GM12864 (cell line): ENCODE results near the gene ADAMTS4.

ENCODE experiments used
- DNase-seq: peaks from one replicate; pipeline ENCODE4 v3.0.0-alpha.2; 2011; ENCODE audit warnings: low read depth
- H3K4me3 ChIP-seq: 2 replicates; pipeline ENCODE4 v1.5.1; 2011; ENCODE audit warnings: mild to moderate bottlenecking, low read depth, low read length, control low read depth
- TF ChIP-seq, protein P1 (sequence below): IDR thresholded peaks from 2 replicates; pipeline ENCODE4 v1.5.1; 2011; ENCODE audit warnings: low read depth, mild to moderate bottlenecking, moderate library complexity, low read length, control low read depth, inconsistent platforms; ENCODE audit errors: missing control alignments

ADAMTS4 gene

DNA sequence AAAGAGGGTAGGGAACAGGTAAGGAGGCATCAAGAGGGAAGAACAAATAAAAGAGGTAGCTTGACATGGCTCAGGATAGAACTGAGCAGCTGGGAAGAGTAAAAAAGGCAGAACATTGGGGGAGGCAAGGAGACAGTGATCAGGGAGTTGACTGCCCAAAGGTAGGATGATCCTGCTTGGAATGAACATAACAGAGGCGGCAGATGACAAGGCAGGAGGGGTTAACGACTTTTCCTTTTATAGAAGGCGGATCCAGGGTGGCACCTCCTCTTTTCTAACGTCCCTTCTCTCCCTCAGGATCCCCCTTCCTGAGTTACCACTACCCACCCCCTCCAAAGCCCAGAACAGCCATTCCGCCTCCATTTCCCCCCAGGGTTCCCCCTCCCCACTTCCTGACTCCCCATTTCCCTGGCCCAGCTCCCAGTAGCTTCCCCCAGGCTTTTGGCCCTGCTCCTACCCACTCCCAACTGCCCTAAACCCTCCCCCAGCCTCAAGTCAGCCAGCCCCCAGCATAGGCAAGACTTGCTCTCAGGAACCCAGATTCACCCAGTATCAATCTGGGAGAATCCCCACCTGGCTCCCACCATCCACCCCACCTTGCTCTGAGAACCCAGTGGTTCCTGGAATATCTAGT lies 769 bp upstream of the ADAMTS4 start:
- TF ChIP-seq, protein P1, sequence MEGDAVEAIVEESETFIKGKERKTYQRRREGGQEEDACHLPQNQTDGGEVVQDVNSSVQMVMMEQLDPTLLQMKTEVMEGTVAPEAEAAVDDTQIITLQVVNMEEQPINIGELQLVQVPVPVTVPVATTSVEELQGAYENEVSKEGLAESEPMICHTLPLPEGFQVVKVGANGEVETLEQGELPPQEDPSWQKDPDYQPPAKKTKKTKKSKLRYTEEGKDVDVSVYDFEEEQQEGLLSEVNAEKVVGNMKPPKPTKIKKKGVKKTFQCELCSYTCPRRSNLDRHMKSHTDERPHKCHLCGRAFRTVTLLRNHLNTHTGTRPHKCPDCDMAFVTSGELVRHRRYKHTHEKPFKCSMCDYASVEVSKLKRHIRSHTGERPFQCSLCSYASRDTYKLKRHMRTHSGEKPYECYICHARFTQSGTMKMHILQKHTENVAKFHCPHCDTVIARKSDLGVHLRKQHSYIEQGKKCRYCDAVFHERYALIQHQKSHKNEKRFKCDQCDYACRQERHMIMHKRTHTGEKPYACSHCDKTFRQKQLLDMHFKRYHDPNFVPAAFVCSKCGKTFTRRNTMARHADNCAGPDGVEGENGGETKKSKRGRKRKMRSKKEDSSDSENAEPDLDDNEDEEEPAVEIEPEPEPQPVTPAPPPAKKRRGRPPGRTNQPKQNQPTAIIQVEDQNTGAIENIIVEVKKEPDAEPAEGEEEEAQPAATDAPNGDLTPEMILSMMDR = no peak
- no peak overlapping the region for H3K4me3 ChIP-seq
- DNase-seq = no peak

DNA sequence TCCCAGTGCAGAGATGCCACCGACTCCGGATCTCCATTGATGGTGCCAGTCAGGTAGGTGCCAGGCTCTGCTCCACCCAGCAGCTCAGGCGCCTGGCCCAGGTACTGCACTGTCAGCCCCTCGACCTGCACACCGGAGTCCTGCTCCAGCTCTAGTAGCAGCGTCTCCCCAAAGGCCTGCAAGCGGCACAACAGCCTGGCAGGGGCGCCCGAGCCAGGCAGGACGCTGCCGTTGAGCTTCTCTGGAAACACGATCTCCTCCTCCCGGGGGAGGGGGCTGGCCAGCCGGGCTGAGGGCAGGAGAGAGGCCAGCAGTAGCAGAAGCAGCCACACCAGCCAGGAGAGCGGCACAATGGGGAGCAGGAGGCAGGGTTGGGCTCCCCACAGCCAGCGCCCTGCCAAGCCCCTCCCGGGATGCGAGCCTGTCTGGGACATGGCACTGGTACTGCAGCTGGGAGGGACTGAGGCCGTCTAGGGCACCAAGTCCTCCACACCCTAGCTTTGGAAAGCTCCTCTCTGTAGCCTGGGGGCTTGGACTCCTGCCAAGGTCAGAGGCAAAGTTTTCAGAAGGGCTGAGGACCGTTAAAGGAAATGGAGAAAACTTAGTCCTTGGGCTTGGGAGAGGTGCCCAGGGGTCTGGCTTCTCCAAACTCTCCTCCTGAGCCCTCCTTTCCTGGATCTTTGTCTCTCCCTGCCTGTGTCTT lies 509 bp downstream of the ADAMTS4 start:
- H3K4me3 ChIP-seq = no peak overlapping the region
- TF ChIP-seq, protein P1 = no peak
- no peak for DNase-seq

DNA sequence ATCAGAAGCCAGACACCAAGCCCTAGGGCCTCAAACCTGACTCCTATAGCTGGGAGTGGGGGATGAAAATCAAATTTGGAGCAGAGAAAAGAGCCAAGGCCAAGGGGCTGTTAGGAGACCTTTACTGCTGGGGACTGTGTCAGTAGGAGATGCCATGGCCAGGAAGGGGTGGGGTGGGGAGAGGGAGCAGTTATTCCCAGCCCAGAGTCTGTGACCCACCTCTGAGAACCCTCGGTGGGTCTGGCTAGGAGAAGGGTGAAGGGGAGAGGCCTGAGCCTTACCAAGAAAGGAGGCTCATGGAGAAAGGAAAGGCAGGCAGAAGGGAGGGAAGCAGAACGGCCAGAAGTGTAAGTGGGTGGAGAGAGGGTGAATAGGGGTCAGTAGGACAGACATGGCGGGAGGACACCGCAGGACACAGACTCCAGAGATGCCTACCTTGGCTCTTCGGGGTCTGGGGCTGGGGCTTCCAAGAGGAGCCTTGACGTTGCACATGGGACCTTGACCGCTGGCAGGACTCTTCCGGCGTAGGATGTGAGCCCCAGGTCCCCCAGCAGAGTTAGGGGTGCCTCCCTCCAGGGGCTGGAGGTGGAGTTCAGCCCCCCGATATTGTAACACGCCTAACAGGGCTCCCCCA lies 1.2 kb downstream of the ADAMTS4 start:
- TF ChIP-seq, protein P1 = no peak
- DNase-seq = no peak
- H3K4me3 ChIP-seq = no peak overlapping the region

DNA sequence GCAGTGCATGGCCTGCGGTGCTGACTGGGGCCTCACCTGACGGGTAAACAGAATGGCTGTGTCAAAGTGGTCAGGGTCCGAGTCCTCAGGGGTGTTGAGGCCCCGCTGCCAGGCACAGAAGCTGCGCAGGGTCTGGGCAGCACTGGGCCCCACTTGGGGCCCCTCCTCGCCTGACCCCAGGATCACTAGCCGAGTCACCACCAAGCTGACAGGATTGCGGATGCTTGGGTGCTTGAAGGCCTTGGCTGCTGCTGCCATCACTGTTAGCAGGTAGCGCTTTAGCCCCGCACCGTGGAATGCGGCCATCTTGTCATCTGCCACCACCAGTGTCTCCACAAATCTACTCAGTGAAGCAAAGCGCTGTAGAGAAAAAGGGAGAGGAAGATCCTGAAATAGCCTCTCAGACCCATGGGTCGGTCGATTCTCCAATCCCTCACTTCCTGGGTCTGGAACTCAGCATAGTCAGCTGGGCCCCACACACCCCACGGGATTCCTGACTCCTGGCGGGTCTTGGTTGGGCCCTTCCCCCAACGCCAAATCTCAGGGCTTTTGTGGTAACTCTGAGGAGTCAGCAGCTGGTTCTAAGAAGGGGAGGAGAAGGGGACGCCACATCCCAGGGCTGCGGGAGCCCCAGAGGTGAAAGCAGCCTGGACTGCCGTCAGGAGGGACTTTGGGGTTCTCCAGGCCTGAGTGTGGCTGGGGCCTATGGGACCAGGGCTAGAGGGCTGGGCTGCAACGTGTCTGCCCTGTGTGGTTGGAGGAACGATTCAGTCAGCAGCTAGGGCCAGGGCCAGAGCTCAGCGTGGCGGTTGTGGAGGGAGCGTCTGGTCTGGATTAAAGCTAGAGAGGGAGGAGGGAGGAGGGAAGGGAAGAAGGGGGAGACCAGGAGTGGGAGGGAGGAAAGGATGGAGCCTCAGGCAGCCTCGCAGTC lies 2.1 kb downstream of the ADAMTS4 start:
- TF ChIP-seq, protein P1 = no peak
- H3K4me3 ChIP-seq = no peak overlapping the region
- DNase-seq = no peak

DNA sequence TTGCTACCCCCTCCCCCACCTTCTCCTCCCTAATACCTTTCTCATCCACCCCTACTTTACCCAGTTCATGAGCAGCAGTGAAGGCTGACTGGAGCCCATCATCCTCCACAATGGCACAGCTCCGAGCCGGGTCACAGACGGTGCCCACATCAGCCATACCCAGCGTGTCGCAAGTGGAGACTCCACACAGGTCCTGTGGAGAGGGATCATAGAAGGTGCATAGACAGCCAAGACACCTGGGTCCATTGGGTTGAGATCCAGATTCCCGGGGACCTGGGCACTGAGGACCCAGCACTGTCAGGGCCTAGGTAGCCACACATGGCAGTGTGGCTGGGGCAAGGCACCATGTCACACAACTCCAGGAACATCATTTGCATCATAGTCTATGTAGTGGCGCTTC lies 2.7 kb downstream of the ADAMTS4 start:
- DNase-seq = no peak
- no peak overlapping the region for H3K4me3 ChIP-seq
- TF ChIP-seq, protein P1 = no peak

DNA sequence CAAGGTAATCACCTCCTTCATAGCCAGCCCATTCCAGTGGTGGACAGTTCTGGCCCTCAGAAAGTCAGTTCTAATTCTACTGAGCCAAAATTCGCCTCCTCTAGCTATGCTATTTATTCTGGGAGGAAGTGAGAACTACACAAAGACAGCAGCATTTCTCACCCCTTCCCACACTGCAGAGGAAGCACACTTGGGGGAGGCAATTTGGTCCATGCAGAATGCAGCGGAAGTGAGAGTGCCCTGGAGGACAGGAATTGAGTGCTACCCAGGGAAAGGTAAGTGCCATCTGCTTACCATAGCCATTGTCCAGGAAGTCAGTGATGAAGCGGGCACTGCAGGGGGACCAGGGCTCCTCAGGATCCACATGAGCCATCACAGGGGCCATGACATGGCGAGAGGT lies 3.7 kb downstream of the ADAMTS4 start:
- peak; percentile 50 for DNase-seq
- TF ChIP-seq, protein P1 = no peak
- H3K4me3 ChIP-seq = no peak overlapping the region
